WTC11 (cell line): ENCODE results near the gene F13A1. TPM values are rescaled to one million over a fixed set of nuclear protein-coding genes. Genes with fewer than 3 reads are reported as not detected.

Experiments
- ATAC-seq: fragments of 200-7000 bp; cut with Tn5 transposase; 2 replicates; pipeline ENCODE4 v1.10.0; 2021; ENCODE audit warnings: mild to moderate bottlenecking, moderate library complexity
- CTCF ChIA-PET: fragments of 300-600 bp; sonication (Branson Sonifier 250); formaldehyde crosslinking; loops from one replicate; lab custom pipeline; 2021; ENCODE audit warnings: antibody characterized with exemption; lab: Charles Lee
- POLR2A ChIA-PET: fragments of 350-600 bp; sonication (Branson Sonifier 250); formaldehyde crosslinking; loops from one replicate; lab custom pipeline; 2021; ENCODE audit warnings: antibody characterized with exemption; lab: Charles Lee
- DNase-seq: peaks from one replicate; pipeline ENCODE4 v3.0.0; 2021; ENCODE audit warnings: low spot score
- H3K27ac Mint-ChIP-seq: 2 replicates; pipeline ENCODE4 v1.8.0; 2021; ENCODE audit warnings: mixed read lengths
- H3K27me3 Mint-ChIP-seq: 2 replicates; pipeline ENCODE4 v1.8.0; 2021; ENCODE audit warnings: low read depth, mild to moderate bottlenecking, moderate library complexity, mixed read lengths
- H3K36me3 Mint-ChIP-seq: 2 replicates; pipeline ENCODE4 v1.8.0; 2021; ENCODE audit warnings: mixed read lengths
- H3K4me1 Mint-ChIP-seq: 2 replicates; pipeline ENCODE4 v1.8.0; 2022; ENCODE audit warnings: mixed read lengths
- H3K4me3 Mint-ChIP-seq: 2 replicates; pipeline ENCODE4 v1.8.0; 2021; ENCODE audit warnings: mild to moderate bottlenecking, moderate library complexity, mixed read lengths
- H3K9me3 Mint-ChIP-seq: 2 replicates; pipeline ENCODE4 v1.8.0; 2021; ENCODE audit warnings: mixed read lengths
- ESRRA ChIP-seq: sonication (generic); formaldehyde crosslinking; IDR thresholded peaks from 2 replicates; pipeline ENCODE4 v1.8.1; 2022; ENCODE audit warnings: mild to moderate bottlenecking, missing genetic modification reagents, borderline replicate concordance
- ETV6 ChIP-seq: sonication (generic); formaldehyde crosslinking; IDR thresholded peaks from 2 replicates; pipeline ENCODE4 v1.8.1; 2022; ENCODE audit warnings: mild to moderate bottlenecking, missing genetic modification reagents
- FOXK1 ChIP-seq: sonication (generic); formaldehyde crosslinking; IDR thresholded peaks from 2 replicates; pipeline ENCODE4 v1.8.0; 2022; ENCODE audit warnings: mild to moderate bottlenecking, moderate library complexity, missing genetic modification reagents
- FOXP4 ChIP-seq: sonication (generic); formaldehyde crosslinking; IDR thresholded peaks from 2 replicates; pipeline ENCODE4 v1.8.0; 2022; ENCODE audit warnings: mild to moderate bottlenecking, missing genetic modification reagents
- HMGA2 ChIP-seq: fragments of 250-450 bp; sonication (Bioruptor Pico); IDR thresholded peaks from 2 replicates; pipeline ENCODE4 v1.4.0; 2021; ENCODE audit warnings: mild to moderate bottlenecking, moderate library complexity
- IRF2 ChIP-seq: sonication (generic); formaldehyde crosslinking; IDR thresholded peaks from 2 replicates; pipeline ENCODE4 v1.8.0; 2022; ENCODE audit warnings: low read depth, missing genetic modification reagents, borderline replicate concordance
- MXD4 ChIP-seq: fragments of 250-450 bp; sonication (Bioruptor Pico); IDR thresholded peaks from 2 replicates; pipeline ENCODE4 v1.8.0; 2021; ENCODE audit warnings: mild to moderate bottlenecking, moderate library complexity, borderline replicate concordance
- NR1H2 ChIP-seq: sonication (generic); formaldehyde crosslinking; IDR thresholded peaks from 2 replicates; pipeline ENCODE4 v1.9.0; 2021; ENCODE audit warnings: mild to moderate bottlenecking, moderate library complexity, missing genetic modification reagents
- OVOL2 ChIP-seq: fragments of 250-450 bp; sonication (Bioruptor Pico); IDR thresholded peaks from 2 replicates; pipeline ENCODE4 v1.9.0; 2021; ENCODE audit warnings: mild to moderate bottlenecking, borderline replicate concordance
- PREB ChIP-seq: sonication (generic); formaldehyde crosslinking; IDR thresholded peaks from 2 replicates; pipeline ENCODE4 v1.8.1; 2022; ENCODE audit warnings: mild to moderate bottlenecking, missing genetic modification reagents, moderate library complexity, borderline replicate concordance
- SMAD4 ChIP-seq: sonication (generic); formaldehyde crosslinking; IDR thresholded peaks from 2 replicates; pipeline ENCODE4 v1.8.0; 2022; ENCODE audit warnings: mild to moderate bottlenecking, missing genetic modification reagents
- SP1 ChIP-seq: sonication (generic); formaldehyde crosslinking; conservative IDR thresholded peaks from 2 replicates; pipeline ENCODE4 v1.8.1; 2022; ENCODE audit warnings: missing genetic modification reagents
- TEAD4 ChIP-seq: sonication (generic); formaldehyde crosslinking; IDR thresholded peaks from 2 replicates; pipeline ENCODE4 v1.8.0; 2022; ENCODE audit warnings: mild to moderate bottlenecking, missing genetic modification reagents
- USF1 ChIP-seq: sonication (generic); formaldehyde crosslinking; IDR thresholded peaks from 2 replicates; pipeline ENCODE4 v1.8.0; 2022; ENCODE audit warnings: mild to moderate bottlenecking, missing genetic modification reagents
- ZNF138 ChIP-seq: sonication (generic); formaldehyde crosslinking; conservative IDR thresholded peaks from 2 replicates; pipeline ENCODE4 v1.8.1; 2022; ENCODE audit warnings: mild to moderate bottlenecking, moderate library complexity, missing genetic modification reagents
- ZNF263 ChIP-seq: sonication (generic); formaldehyde crosslinking; IDR thresholded peaks from 2 replicates; pipeline ENCODE4 v1.8.1; 2022; ENCODE audit warnings: low read depth, mild to moderate bottlenecking, moderate library complexity, missing genetic modification reagents
- total RNA-seq: library from RNA; stranded (reverse); gene quantifications from 3 replicates; pipeline ENCODE4 v1.2.3, GENCODE V29; 2021
- TF ChIP-seq, protein P1 (sequence below): sonication (generic); formaldehyde crosslinking; IDR thresholded peaks from 2 replicates; pipeline ENCODE4 v1.8.1; 2023; ENCODE audit warnings: mild to moderate bottlenecking, missing genetic modification reagents
- TF ChIP-seq, protein P2 (sequence below): sonication (generic); formaldehyde crosslinking; IDR thresholded peaks from 2 replicates; pipeline ENCODE4 v1.8.1; 2022; ENCODE audit warnings: low read depth, mild to moderate bottlenecking, moderate library complexity, missing genetic modification reagents, borderline replicate concordance
- TF ChIP-seq, protein P3 (sequence below): fragments of 250-450 bp; sonication (Bioruptor Pico); IDR thresholded peaks from 2 replicates; pipeline ENCODE4 v1.9.0; 2021; ENCODE audit warnings: mild to moderate bottlenecking, borderline replicate concordance

F13A1 gene
- total RNA-seq, 1 experiment from 2014 or later = 1.0 TPM

GRCh38 chr6:6154335-6154734 is 166.1 kb downstream of the F13A1 start (continued):
- TF ChIP-seq, protein P1, sequence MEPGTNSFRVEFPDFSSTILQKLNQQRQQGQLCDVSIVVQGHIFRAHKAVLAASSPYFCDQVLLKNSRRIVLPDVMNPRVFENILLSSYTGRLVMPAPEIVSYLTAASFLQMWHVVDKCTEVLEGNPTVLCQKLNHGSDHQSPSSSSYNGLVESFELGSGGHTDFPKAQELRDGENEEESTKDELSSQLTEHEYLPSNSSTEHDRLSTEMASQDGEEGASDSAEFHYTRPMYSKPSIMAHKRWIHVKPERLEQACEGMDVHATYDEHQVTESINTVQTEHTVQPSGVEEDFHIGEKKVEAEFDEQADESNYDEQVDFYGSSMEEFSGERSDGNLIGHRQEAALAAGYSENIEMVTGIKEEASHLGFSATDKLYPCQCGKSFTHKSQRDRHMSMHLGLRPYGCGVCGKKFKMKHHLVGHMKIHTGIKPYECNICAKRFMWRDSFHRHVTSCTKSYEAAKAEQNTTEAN (CRISPR knock-in tag) = no peak
- no peak for TF ChIP-seq SP1 (CRISPR knock-in tag)
- TF ChIP-seq FOXP4 (CRISPR knock-in tag) = no peak
- no peak for TF ChIP-seq SMAD4 (CRISPR knock-in tag)
- TF ChIP-seq USF1 (CRISPR knock-in tag) = no peak
- no peak for TF ChIP-seq FOXK1

DNA sequence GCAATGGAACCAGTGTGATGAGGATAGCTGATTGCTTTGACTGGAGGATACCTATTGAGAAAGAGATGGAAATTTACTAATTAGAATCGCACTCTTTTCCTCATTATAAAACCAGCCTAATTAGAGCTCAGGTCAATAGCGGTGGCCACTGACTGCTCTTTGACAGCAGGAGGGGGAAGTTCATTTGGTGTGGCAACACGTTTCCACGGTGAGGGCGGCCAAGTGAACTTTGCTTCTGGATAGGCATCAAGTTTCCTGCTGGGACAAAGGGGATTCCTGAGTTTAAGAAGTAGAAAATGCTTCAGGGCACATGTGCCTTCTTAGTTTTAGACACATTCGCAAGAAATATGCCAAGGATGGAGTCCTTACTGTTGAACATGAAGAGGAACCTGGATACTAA is 168.4 kb downstream of the F13A1 start:
- Mint-ChIP-seq H3K27ac (no peak overlapping the region), H3K4me3 (no peak overlapping the region), H3K27me3 (no peaks in the 10 kb centered on the region; the same call in 1 of the 2 replicates), H3K4me1 (peaks cover 7% of the 10 kb centered on the region; the same call in 1 of the 2 replicates), H3K36me3 (no peaks in the 10 kb centered on the region), H3K9me3 (no peaks in the 10 kb centered on the region)
- ATAC-seq (no peak; the same call in 1 of the 2 replicates), DNase-seq (no peak)
- ChIA-PET POLR2A (no interaction called here), CTCF (interaction anchor here (1.4 kb wide), 1 partner anchor 28 kb away, joined by 3 read pairs; no protein-coding TSS in a partner anchor)
- TF ChIP-seq SP1 (CRISPR knock-in tag) (no peak), HMGA2 (CRISPR knock-in tag) (no peak), ZNF138 (CRISPR knock-in tag) (no peak), MXD4 (CRISPR knock-in tag) (no peak), OVOL2 (CRISPR knock-in tag) (no peak), NR1H2 (no peak), PREB (CRISPR knock-in tag) (no peak), IRF2 (CRISPR knock-in tag) (no peak), ZNF263 (CRISPR knock-in tag) (no peak), ESRRA (CRISPR knock-in tag) (no peak), FOXP4 (CRISPR knock-in tag) (no peak), ETV6 (CRISPR knock-in tag) (no peak), TEAD4 (no peak)
- TF ChIP-seq, protein P2, sequence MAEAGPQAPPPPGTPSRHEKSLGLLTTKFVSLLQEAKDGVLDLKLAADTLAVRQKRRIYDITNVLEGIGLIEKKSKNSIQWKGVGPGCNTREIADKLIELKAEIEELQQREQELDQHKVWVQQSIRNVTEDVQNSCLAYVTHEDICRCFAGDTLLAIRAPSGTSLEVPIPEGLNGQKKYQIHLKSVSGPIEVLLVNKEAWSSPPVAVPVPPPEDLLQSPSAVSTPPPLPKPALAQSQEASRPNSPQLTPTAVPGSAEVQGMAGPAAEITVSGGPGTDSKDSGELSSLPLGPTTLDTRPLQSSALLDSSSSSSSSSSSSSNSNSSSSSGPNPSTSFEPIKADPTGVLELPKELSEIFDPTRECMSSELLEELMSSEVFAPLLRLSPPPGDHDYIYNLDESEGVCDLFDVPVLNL = no peak
- TF ChIP-seq, protein P3, sequence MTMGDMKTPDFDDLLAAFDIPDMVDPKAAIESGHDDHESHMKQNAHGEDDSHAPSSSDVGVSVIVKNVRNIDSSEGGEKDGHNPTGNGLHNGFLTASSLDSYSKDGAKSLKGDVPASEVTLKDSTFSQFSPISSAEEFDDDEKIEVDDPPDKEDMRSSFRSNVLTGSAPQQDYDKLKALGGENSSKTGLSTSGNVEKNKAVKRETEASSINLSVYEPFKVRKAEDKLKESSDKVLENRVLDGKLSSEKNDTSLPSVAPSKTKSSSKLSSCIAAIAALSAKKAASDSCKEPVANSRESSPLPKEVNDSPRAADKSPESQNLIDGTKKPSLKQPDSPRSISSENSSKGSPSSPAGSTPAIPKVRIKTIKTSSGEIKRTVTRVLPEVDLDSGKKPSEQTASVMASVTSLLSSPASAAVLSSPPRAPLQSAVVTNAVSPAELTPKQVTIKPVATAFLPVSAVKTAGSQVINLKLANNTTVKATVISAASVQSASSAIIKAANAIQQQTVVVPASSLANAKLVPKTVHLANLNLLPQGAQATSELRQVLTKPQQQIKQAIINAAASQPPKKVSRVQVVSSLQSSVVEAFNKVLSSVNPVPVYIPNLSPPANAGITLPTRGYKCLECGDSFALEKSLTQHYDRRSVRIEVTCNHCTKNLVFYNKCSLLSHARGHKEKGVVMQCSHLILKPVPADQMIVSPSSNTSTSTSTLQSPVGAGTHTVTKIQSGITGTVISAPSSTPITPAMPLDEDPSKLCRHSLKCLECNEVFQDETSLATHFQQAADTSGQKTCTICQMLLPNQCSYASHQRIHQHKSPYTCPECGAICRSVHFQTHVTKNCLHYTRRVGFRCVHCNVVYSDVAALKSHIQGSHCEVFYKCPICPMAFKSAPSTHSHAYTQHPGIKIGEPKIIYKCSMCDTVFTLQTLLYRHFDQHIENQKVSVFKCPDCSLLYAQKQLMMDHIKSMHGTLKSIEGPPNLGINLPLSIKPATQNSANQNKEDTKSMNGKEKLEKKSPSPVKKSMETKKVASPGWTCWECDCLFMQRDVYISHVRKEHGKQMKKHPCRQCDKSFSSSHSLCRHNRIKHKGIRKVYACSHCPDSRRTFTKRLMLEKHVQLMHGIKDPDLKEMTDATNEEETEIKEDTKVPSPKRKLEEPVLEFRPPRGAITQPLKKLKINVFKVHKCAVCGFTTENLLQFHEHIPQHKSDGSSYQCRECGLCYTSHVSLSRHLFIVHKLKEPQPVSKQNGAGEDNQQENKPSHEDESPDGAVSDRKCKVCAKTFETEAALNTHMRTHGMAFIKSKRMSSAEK (CRISPR knock-in tag) = no peak
